ENCODE data around the gene IMMP2L. TPM values are rescaled to one million over a fixed set of nuclear protein-coding genes. Genes with fewer than 3 reads are reported as not detected.

Gene IMMP2L
- total RNA-seq, 2 experiments from 2014 or later: 8.9 to 18.7 TPM

- peaks cover 14% of the 10 kb centered on the region for H3K36me3 Mint-ChIP-seq (ENCODE audit: low read depth)
- TF ChIP-seq CTCF (IDR thresholded peaks at IDR 0.05): no peak
- CTCF ChIA-PET: no interaction called here
- no peaks in the 10 kb centered on the region for H3K9me3 Mint-ChIP-seq
- H3K36me3 ChIP-seq (ENCODE audit: insufficient read depth, low read length): no peaks in the 10 kb centered on the region
- intact Hi-C loops (cut with DNase I, micrococcal nuclease): loop anchor here (5.0 to 10.0 kb wide), 3 partner anchors 222 to 1000 kb away; no protein-coding TSS in a partner anchor
- POLR2A ChIA-PET: interaction anchor here (0.6 to 2.0 kb wide), 5 partner anchors 11 to 69 kb away, joined by 3 to 13 read pairs (median 3); no protein-coding TSS in a partner anchor
- H3K4me3 Mint-ChIP-seq: peak overlapping the region; percentile 92
- H3K27me3 Mint-ChIP-seq: no peaks in the 10 kb centered on the region
- H3K27ac Mint-ChIP-seq: peak overlapping the region; percentile 82
- H3K27me3 ChIP-seq (ENCODE audit: control insufficient read depth in 1 of 2, insufficient read depth in 2 of 2, low read length in 2 of 2): no peaks in the 10 kb centered on the region
- H3K4me1 Mint-ChIP-seq (ENCODE audit: low read depth): peaks cover 74% of the 10 kb centered on the region
- peak overlapping the region; percentile 64 for H3K4me3 ChIP-seq (ENCODE audit: low read length)
- ATAC-seq (ENCODE audit: poor library complexity) (no peak), DNase-seq (no peak)
- H3K9me3 ChIP-seq (ENCODE audit: control insufficient read depth in 1 of 2, insufficient read depth in 1 of 2, low read length in 2 of 2): no peaks in the 10 kb centered on the region
- no peaks in the 10 kb centered on the region for H3K4me1 ChIP-seq (ENCODE audit: insufficient read depth, low read length)
- H3K27ac ChIP-seq (ENCODE audit: low read depth in 1 of 2, low read length in 2 of 2): no peak overlapping the region
These were observed 467.9 kb downstream of the IMMP2L start for GRCh38 chr7:111094419-111094818.

- no peak for TF ChIP-seq CTCF (IDR thresholded peaks at IDR 0.05)
- Histone ChIP-seq H3K4me1 (ENCODE audit: insufficient read depth, low read length) (no peaks in the 10 kb centered on the region), H3K9me3 (ENCODE audit: control insufficient read depth in 1 of 2, insufficient read depth in 1 of 2, low read length in 2 of 2) (no peaks in the 10 kb centered on the region), H3K27ac (ENCODE audit: low read depth in 1 of 2, low read length in 2 of 2) (no peak overlapping the region), H3K4me3 (ENCODE audit: low read length) (peak overlapping the region; percentile 64), H3K36me3 (ENCODE audit: insufficient read depth, low read length) (no peaks in the 10 kb centered on the region), H3K27me3 (ENCODE audit: control insufficient read depth in 1 of 2, insufficient read depth in 2 of 2, low read length in 2 of 2) (no peaks in the 10 kb centered on the region)
- H3K27me3 Mint-ChIP-seq: no peaks in the 10 kb centered on the region
- no peaks in the 10 kb centered on the region for H3K9me3 Mint-ChIP-seq
- ChIA-PET CTCF (interaction anchor here (2.1 kb wide), 1 partner anchor 10 kb away, joined by 5 read pairs; no protein-coding TSS in a partner anchor), POLR2A (interaction anchor here (0.6 to 2.5 kb wide), 5 partner anchors 10 to 469 kb away, joined by 3 to 42 read pairs (median 4); partner anchors contain the start of gene IMMP2L)
- peak overlapping the region; percentile 92 for H3K4me3 Mint-ChIP-seq
- ATAC-seq (ENCODE audit: poor library complexity) (no peak), DNase-seq (no peak)
- H3K27ac Mint-ChIP-seq: peak overlapping the region; percentile 82
- H3K4me1 Mint-ChIP-seq (ENCODE audit: low read depth): peaks cover 72% of the 10 kb centered on the region
- peaks cover 10% of the 10 kb centered on the region for H3K36me3 Mint-ChIP-seq (ENCODE audit: low read depth)
- intact Hi-C loops (cut with DNase I, micrococcal nuclease): loop anchor here (5.0 to 10.0 kb wide), 3 partner anchors 221 to 999 kb away; no protein-coding TSS in a partner anchor
These were observed 468.8 kb downstream of the IMMP2L start for GRCh38 chr7:111093496-111093895.

GRCh38 chr7:111092406-111093236 lies 469.7 kb downstream of the IMMP2L start:
- H3K27me3 Mint-ChIP-seq: no peaks in the 10 kb centered on the region
- ChIA-PET CTCF (interaction anchor here (2.1 kb wide), 1 partner anchor 9 kb away, joined by 5 read pairs; no protein-coding TSS in a partner anchor), POLR2A (interaction anchor here (0.6 to 2.5 kb wide), 6 partner anchors 9 to 469 kb away, joined by 3 to 42 read pairs (median 4); partner anchors contain the start of gene IMMP2L)
- H3K27ac ChIP-seq (ENCODE audit: low read depth in 1 of 2, low read length in 2 of 2): peak overlapping the region; percentile 19 to 40
- DNase-seq (no peak), ATAC-seq (ENCODE audit: poor library complexity) (no peak)
- no peaks in the 10 kb centered on the region for H3K27me3 ChIP-seq (ENCODE audit: control insufficient read depth in 1 of 2, insufficient read depth in 2 of 2, low read length in 2 of 2)
- intact Hi-C loops (cut with DNase I, micrococcal nuclease): loop anchor here (5.0 to 10.0 kb wide), 3 partner anchors 220 to 998 kb away; no protein-coding TSS in a partner anchor
- no peaks in the 10 kb centered on the region for H3K4me1 ChIP-seq (ENCODE audit: insufficient read depth, low read length)
- H3K36me3 Mint-ChIP-seq (ENCODE audit: low read depth): peaks cover 8% of the 10 kb centered on the region
- peak overlapping the region; percentile 64 for H3K4me3 ChIP-seq (ENCODE audit: low read length)
- TF ChIP-seq CTCF (IDR thresholded peaks at IDR 0.05): no peak
- peaks cover 72% of the 10 kb centered on the region for H3K4me1 Mint-ChIP-seq (ENCODE audit: low read depth)
- H3K36me3 ChIP-seq (ENCODE audit: insufficient read depth, low read length): no peaks in the 10 kb centered on the region
- H3K9me3 Mint-ChIP-seq: no peaks in the 10 kb centered on the region
- no peaks in the 10 kb centered on the region for H3K9me3 ChIP-seq (ENCODE audit: control insufficient read depth in 1 of 2, insufficient read depth in 1 of 2, low read length in 2 of 2)
- peak overlapping the region; percentile 92 for H3K4me3 Mint-ChIP-seq
- peak overlapping the region; percentile 82 for H3K27ac Mint-ChIP-seq
